Natural killer cell treated with Interleukin-12 subunit alpha and Interleukin-12 subunit beta and Interleukin-15 and Interleukin-18, amount 100 ng/mL, for 72 hours (primary cell): Measurements from ENCODE around the gene PRR23B. TPM values are rescaled to one million over a fixed set of nuclear protein-coding genes. Genes with fewer than 3 reads are reported as not detected.
"Not testable (repeated sequence)": the region's sequence is repeated elsewhere in the genome, so short reads cannot be mapped to it uniquely, and the experiment has no call there.

Experiments
- ATAC-seq, 2 donors: fragments of 150-1000 bp; cut with Tn5 transposase in 1 of 2; sonication (Bioruptor Pico), chemical (Tn5 transposase) in 1 of 2; 2 replicates each; pipeline ENCODE4 v1.10.0; 2021
- DNase-seq: peaks from one replicate; pipeline ENCODE4 v3.0.0; 2022; ENCODE audit warnings: low spot score
- H3K27ac Mint-ChIP-seq, 2 donors: 1 replicate in 1 of 2; 2 replicates in 1 of 2; pipeline ENCODE4 v1.8.0; 2022; ENCODE audit warnings: mixed read lengths in 2 of 2, mild to moderate bottlenecking in 1 of 2, moderate library complexity in 1 of 2
- H3K27me3 Mint-ChIP-seq, 2 donors: 1 replicate in 1 of 2; 2 replicates in 1 of 2; pipeline ENCODE4 v1.8.0; 2022; ENCODE audit warnings: mixed read lengths in 2 of 2
- H3K36me3 Mint-ChIP-seq: one replicate; pipeline ENCODE4 v1.8.0; 2022; ENCODE audit warnings: mixed read lengths
- H3K4me1 Mint-ChIP-seq, 2 donors: 1 replicate in 1 of 2; 2 replicates in 1 of 2; pipeline ENCODE4 v1.8.0; 2022; ENCODE audit warnings: low read depth in 2 of 2, mixed read lengths in 2 of 2, mild to moderate bottlenecking in 1 of 2
- H3K4me3 Mint-ChIP-seq: one replicate; pipeline ENCODE4 v1.8.0; 2022; ENCODE audit warnings: mixed read lengths
- H3K9me3 Mint-ChIP-seq: 2 replicates; pipeline ENCODE4 v1.8.0; 2022; ENCODE audit warnings: mixed read lengths
- total RNA-seq, 2 donors: library from RNA; stranded (reverse); gene quantifications; one replicate each; pipeline ENCODE4 v1.2.3, GENCODE V29; 2022

Gene PRR23B
- not detected for total RNA-seq

DNA sequence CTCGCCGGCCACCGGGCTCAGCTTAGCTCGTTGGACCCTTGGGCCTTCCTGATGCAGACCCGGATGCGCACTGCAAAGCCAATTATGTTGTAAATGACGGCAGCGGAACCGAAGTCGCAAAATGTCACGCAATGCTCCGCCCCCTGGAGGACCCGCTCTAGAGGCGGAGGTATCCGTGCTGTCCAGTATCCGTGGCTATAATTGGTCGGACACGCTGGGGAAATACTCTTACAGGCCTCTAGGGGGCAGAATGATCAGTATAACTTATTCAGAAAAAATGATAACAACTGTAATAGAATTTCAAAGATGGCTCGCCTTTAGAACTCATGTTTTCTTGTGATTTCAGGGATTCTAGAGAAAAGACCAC lies at the start of gene PRR23B:
Gene PRR23B (minus strand): TSS at position 59 of the 367 bp plus-strand sequence. CDS start 265 bp downstream, outside the sequence.
- peaks cover 6% of the 10 kb centered on the region for H3K9me3 Mint-ChIP-seq
- DNase-seq (no peak), ATAC-seq (no peak)
- no peaks in the 10 kb centered on the region for H3K36me3 Mint-ChIP-seq
- no peak within 1 kb of the TSS for H3K27ac Mint-ChIP-seq
- H3K27me3 Mint-ChIP-seq, result peaks cover 0 to 5% of the 10 kb centered on the region in 2 donors
- H3K4me3 Mint-ChIP-seq, result no peak within 1 kb of the TSS
- no peaks in the 10 kb centered on the region for H3K4me1 Mint-ChIP-seq

GRCh38 chr3:139062918-139063317 lies 42.2 kb upstream of the PRR23B start:
- H3K4me3 Mint-ChIP-seq, result no peak overlapping the region
- H3K4me1 Mint-ChIP-seq, result no peaks in the 10 kb centered on the region
- ATAC-seq, result no peak
- H3K9me3 Mint-ChIP-seq, result no peaks in the 10 kb centered on the region
- no peaks in the 10 kb centered on the region for H3K36me3 Mint-ChIP-seq
- peaks cover 0 to 2% of the 10 kb centered on the region in 2 donors for H3K27me3 Mint-ChIP-seq
- no peak for DNase-seq
- H3K27ac Mint-ChIP-seq, result no peak overlapping the region

GRCh38 chr3:139052802-139053600 lies 32.3 kb upstream of the PRR23B start:
- DNase-seq (no peak), ATAC-seq (no peak)
- no peaks in the 10 kb centered on the region for H3K27me3 Mint-ChIP-seq
- H3K9me3 Mint-ChIP-seq, result peaks cover 13% of the 10 kb centered on the region
- no peaks in the 10 kb centered on the region for H3K4me1 Mint-ChIP-seq
- H3K27ac Mint-ChIP-seq, result no peak overlapping the region
- H3K4me3 Mint-ChIP-seq, result no peak overlapping the region
- peaks cover 18% of the 10 kb centered on the region for H3K36me3 Mint-ChIP-seq

GRCh38 chr3:139044366-139045210 lies 23.9 kb upstream of the PRR23B start, which contains the start of gene PRR23C:
Gene PRR23C (minus strand): TSS chr3:139044892. CDS start chr3:139044620, 272 bp downstream.
- H3K27ac Mint-ChIP-seq, result no peak within 1 kb of the TSS
- no peak for DNase-seq
- H3K27me3 Mint-ChIP-seq, result peaks cover 0 to 17% of the 10 kb centered on the region in 2 donors
- ATAC-seq, result peak in 1 of 2 donors; percentile 36
- H3K4me1 Mint-ChIP-seq, result no peaks in the 10 kb centered on the region
- peaks cover 4% of the 10 kb centered on the region for H3K9me3 Mint-ChIP-seq
- H3K36me3 Mint-ChIP-seq, result peaks cover 5% of the 10 kb centered on the region
- H3K4me3 Mint-ChIP-seq, result no peak within 1 kb of the TSS

DNA sequence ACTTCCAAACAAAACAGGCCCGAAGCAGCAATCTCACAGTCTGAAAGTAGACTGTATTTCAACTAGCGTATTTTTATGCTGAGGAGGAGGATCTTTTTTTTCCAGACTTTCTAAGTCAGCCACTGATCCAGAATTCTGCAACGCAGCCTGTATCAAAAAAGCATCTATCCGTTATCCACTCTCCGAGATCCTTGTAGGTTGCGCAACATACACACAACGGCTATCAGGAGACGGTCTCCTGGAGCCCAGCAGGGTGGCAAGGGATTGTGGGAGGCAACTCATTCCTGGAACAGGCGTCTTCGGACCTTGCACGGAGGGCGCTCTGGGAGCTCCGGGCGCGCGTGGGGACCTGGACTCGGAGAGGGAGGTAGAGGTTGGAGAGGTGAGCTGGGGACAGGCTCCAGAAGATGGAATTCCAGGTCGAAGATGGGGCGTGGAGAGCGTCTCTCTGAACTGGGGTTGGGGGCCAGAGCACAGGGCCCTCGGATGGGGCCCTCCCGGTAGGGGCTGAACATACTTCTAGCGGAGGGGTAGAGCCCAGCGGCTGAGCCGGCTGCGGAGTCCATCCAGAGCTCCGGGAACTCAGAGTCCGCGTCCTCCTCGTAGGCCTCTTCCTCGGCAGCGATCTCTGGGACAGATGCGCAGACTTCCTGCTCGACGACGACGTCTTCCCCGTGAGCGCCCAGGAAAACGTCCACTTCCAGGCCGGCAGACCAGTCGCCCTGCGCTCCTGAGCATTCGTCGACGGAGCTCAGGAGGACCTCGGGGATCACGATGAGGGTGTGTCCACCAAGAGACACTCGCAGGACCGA lies 23.0 kb upstream of the PRR23B start:
- H3K9me3 Mint-ChIP-seq, result peaks cover 4% of the 10 kb centered on the region
- H3K4me3 Mint-ChIP-seq, result no peak overlapping the region
- H3K4me1 Mint-ChIP-seq, result no peaks in the 10 kb centered on the region
- peaks cover 0 to 17% of the 10 kb centered on the region in 2 donors for H3K27me3 Mint-ChIP-seq
- peaks cover 5% of the 10 kb centered on the region for H3K36me3 Mint-ChIP-seq
- DNase-seq, result no peak
- no peak overlapping the region for H3K27ac Mint-ChIP-seq
- no peak for ATAC-seq

DNA sequence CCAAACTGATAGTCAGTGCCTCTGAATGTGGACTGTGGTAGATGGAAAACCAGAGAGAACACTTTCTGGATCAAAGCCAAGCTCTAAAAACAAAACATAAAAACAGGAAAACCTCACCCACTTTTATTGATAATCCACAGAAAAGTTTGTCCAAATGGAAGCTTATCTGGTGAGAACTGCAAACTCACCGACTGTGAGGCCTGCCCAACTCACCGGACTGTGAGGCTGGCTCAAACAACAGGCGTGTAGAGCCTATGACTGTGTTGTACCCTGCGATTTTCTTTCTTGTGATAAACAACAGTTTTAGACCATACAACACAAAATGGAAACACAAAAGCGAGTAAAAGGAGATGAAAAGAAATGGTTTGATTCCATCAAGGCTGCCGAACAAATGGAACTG lies 16.8 kb upstream of the PRR23B start:
- Mint-ChIP-seq H3K36me3 (no peaks in the 10 kb centered on the region), H3K9me3 (peaks cover 8% of the 10 kb centered on the region), H3K27ac (no peak overlapping the region), H3K4me3 (no peak overlapping the region), H3K4me1 (no peaks in the 10 kb centered on the region), H3K27me3 (peaks cover 0 to 19% of the 10 kb centered on the region in 2 donors)
- DNase-seq (no peak), ATAC-seq (no peak)

- H3K4me3 Mint-ChIP-seq, result no peak overlapping the region
- peaks cover 11% of the 10 kb centered on the region for H3K9me3 Mint-ChIP-seq
- DNase-seq (no peak), ATAC-seq (no peak)
- H3K27ac Mint-ChIP-seq, result no peak overlapping the region
- peaks cover 9% of the 10 kb centered on the region for H3K36me3 Mint-ChIP-seq
- no peaks in the 10 kb centered on the region for H3K4me1 Mint-ChIP-seq
- H3K27me3 Mint-ChIP-seq, result peaks cover 0 to 14% of the 10 kb centered on the region in 2 donors
These were observed 11.7 kb upstream of the PRR23B start for GRCh38 chr3:139032326-139033002.

- not testable (repeated sequence) for H3K27ac Mint-ChIP-seq, H3K36me3 Mint-ChIP-seq, H3K4me1 Mint-ChIP-seq, ATAC-seq, H3K4me3 Mint-ChIP-seq, DNase-seq
- Mint-ChIP-seq H3K27me3 (peaks cover 0 to 14% of the 10 kb centered on the region in 2 donors), H3K9me3 (peaks cover 10% of the 10 kb centered on the region)
These were observed 9.8 kb upstream of the PRR23B start for GRCh38 chr3:139030576-139030975.

DNA sequence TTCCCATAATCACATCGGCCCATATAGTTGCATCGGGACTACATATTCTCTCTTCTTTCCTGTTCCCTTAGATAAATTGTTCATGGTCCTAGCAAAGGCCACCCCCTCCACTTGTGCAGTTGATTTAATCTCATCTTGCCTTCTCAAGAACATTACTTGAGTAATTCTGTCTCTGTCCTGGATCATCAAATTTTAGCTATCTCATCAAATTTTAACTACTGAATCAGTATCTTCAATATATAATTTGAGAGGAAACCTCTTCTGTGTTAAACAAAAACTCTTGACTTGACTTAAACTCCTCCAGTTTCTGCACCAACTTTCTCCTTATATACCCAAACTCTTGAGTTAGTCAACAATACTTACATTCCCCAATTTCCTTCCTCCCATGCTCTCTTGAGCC lies 4.2 kb upstream of the PRR23B start:
- Mint-ChIP-seq H3K27ac (no peak overlapping the region), H3K4me1 (no peaks in the 10 kb centered on the region), H3K4me3 (no peak overlapping the region), H3K36me3 (peaks cover 5% of the 10 kb centered on the region), H3K9me3 (peaks cover 6% of the 10 kb centered on the region), H3K27me3 (no peaks in the 10 kb centered on the region)
- DNase-seq, result no peak
- ATAC-seq, result no peak

DNA sequence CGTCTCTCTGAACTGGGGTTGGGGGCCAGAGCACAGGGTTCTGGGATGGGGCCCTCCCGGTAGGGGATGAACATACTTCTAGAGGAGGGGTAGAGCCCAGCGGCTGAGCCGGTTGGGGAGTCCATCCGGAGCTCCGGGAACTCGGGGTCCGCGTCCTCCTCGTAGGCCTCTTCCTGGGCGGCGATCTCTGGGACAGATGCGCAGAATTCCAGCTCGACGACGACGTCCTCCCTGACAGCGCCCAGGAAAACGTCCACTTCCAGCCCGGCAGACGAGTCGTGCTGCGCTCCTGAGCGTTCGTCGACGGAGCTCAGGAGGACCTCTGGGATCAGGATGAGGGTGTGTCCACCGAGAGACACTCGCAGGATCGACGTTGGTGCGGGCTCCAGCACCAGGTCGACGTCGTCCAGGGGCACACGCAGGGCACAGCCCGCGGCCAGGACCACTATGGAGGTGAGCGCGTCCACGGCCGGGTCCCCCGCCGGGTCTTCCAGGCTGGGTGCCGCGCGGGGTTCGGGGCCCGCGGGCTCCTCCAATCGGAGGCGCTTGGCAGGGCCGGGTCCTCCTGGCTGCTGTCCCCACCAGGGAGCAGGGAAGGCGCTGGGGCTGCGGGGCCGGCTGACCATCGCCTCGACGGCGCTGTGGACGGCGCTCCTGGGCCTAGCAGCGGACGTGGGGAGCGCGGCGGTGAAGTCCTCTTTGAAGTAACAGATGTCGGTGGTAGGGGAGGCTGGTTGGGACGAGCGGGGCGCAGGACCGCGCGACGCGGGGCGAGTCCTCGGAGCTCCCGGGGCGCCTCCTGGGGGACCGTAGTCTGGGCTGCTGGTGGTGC lies 474 bp downstream of the PRR23B start:
- H3K27me3 Mint-ChIP-seq, result peaks cover 0 to 9% of the 10 kb centered on the region in 2 donors
- no peak overlapping the region for H3K27ac Mint-ChIP-seq
- ATAC-seq (peak; percentile 28 to 43), DNase-seq (no peak)
- peaks cover 6% of the 10 kb centered on the region for H3K9me3 Mint-ChIP-seq
- H3K4me1 Mint-ChIP-seq, result no peaks in the 10 kb centered on the region
- H3K36me3 Mint-ChIP-seq, result no peaks in the 10 kb centered on the region
- no peak overlapping the region for H3K4me3 Mint-ChIP-seq

GRCh38 chr3:139016430-139017048 lies 4.2 kb downstream of the PRR23B start:
- Mint-ChIP-seq H3K27ac (no peak overlapping the region), H3K9me3 (peaks cover 6% of the 10 kb centered on the region), H3K36me3 (no peaks in the 10 kb centered on the region), H3K4me1 (no peaks in the 10 kb centered on the region), H3K27me3 (peaks cover 0 to 17% of the 10 kb centered on the region in 2 donors), H3K4me3 (no peak overlapping the region)
- ATAC-seq (no peak), DNase-seq (no peak)

DNA sequence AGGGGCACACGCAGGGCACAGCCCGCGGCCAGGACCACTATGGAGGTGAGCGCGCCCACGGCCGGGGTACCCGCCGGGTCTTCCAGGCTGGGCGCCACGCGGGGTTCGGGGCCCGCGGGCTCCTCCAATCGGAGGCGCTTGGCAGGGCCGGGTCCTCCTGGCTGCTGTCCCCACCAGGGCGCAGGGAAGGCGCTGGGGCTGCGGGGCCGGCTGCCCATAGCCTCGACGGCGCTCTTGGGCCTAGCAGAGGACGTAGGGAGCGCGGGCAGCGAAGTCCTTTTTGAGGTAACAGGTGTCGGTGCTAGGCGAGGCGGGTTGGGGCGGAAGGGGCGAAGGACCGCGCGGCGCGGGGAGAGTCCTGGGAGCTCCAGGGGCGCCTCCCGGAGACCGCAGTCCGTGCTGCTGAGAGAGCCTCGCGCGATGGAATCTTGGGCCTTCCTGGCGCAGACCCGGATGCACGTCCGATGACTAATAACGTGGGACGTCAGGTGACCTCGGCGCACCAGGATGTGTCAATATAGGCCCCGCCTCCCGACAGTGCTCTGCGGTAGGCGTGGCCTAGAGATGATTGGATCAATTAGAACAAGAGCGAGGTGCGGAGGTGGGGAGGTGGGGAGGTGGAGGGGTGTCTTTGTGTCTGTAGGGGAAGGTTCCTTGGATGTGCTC lies 14.5 kb downstream of the PRR23B start, which contains the start of gene PRR23A:
Gene PRR23A (minus strand): TSS at position 218 of the 666 bp plus-strand sequence. CDS start 0 bp downstream, at position 218.
- Mint-ChIP-seq H3K36me3 (no peaks in the 10 kb centered on the region), H3K4me3 (no peak within 1 kb of the TSS), H3K27me3 (peaks cover 0 to 5% of the 10 kb centered on the region in 2 donors), H3K27ac (no peak within 1 kb of the TSS), H3K9me3 (peaks cover 15% of the 10 kb centered on the region), H3K4me1 (no peaks in the 10 kb centered on the region)
- ATAC-seq (no peak), DNase-seq (no peak)
